ENCODE data around the gene TNFRSF4.

The TNFRSF4 gene

GRCh38 chr1:1164701-1165451 lies 49.1 kb downstream of the TNFRSF4 start:
- no peak for DNase-seq (ENCODE audit: low read depth)
- TF ChIP-seq, protein P1, sequence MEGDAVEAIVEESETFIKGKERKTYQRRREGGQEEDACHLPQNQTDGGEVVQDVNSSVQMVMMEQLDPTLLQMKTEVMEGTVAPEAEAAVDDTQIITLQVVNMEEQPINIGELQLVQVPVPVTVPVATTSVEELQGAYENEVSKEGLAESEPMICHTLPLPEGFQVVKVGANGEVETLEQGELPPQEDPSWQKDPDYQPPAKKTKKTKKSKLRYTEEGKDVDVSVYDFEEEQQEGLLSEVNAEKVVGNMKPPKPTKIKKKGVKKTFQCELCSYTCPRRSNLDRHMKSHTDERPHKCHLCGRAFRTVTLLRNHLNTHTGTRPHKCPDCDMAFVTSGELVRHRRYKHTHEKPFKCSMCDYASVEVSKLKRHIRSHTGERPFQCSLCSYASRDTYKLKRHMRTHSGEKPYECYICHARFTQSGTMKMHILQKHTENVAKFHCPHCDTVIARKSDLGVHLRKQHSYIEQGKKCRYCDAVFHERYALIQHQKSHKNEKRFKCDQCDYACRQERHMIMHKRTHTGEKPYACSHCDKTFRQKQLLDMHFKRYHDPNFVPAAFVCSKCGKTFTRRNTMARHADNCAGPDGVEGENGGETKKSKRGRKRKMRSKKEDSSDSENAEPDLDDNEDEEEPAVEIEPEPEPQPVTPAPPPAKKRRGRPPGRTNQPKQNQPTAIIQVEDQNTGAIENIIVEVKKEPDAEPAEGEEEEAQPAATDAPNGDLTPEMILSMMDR (IDR thresholded peaks at IDR 0.05; ENCODE audit: low read depth, low read length), result no peak
- TF ChIP-seq MYC (IDR thresholded peaks at IDR 0.05; ENCODE audit: low read depth, low read length) (no peak), MAX (IDR thresholded peaks at IDR 0.05; ENCODE audit: low read depth, low read length) (no peak), POLR2A (IDR thresholded peaks at IDR 0.05; ENCODE audit: extremely low read depth, insufficient read length) (no peak)
- H3K4me3 ChIP-seq (ENCODE audit: low read depth, low read length), result no peak overlapping the region

DNA sequence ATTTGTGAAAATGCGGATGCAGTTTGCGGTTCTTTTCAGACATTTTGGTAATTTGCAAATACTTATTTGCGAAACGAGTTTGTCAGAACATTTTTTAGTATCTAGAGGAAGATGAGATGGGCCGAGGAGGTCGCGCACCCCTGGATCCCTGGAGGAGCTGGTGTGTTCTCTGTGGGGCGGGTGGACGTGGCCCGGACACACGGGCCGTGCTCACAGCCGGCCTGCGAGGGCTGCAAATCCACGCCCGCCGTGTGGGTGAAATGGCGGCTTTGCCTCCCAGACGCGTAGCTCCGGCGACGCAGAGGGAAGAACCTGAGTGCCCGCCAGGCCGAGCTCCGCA lies 49.6 kb downstream of the TNFRSF4 start:
- TF ChIP-seq POLR2A (IDR thresholded peaks at IDR 0.05; ENCODE audit: extremely low read depth, insufficient read length) (no peak), MYC (IDR thresholded peaks at IDR 0.05; ENCODE audit: low read depth, low read length) (no peak), MAX (IDR thresholded peaks at IDR 0.05; ENCODE audit: low read depth, low read length) (no peak)
- TF ChIP-seq, protein P1 (IDR thresholded peaks at IDR 0.05; ENCODE audit: low read depth, low read length), result no peak
- DNase-seq (ENCODE audit: low read depth), result no peak
- H3K4me3 ChIP-seq (ENCODE audit: low read depth, low read length), result no peak overlapping the region

- no peak overlapping the region for H3K4me3 ChIP-seq (ENCODE audit: low read depth, low read length)
- no peak for TF ChIP-seq POLR2A (IDR thresholded peaks at IDR 0.05; ENCODE audit: extremely low read depth, insufficient read length)
- no peak for TF ChIP-seq MAX (IDR thresholded peaks at IDR 0.05; ENCODE audit: low read depth, low read length)
- no peak for TF ChIP-seq MYC (IDR thresholded peaks at IDR 0.05; ENCODE audit: low read depth, low read length)
- TF ChIP-seq, protein P1 (IDR thresholded peaks at IDR 0.05; ENCODE audit: low read depth, low read length), result no peak
- DNase-seq (ENCODE audit: low read depth), result no peak
These were observed 50.3 kb downstream of the TNFRSF4 start for GRCh38 chr1:1163538-1164070.

- no peak for DNase-seq (ENCODE audit: low read depth)
- no peak overlapping the region for H3K4me3 ChIP-seq (ENCODE audit: low read depth, low read length)
- TF ChIP-seq MYC (IDR thresholded peaks at IDR 0.05; ENCODE audit: low read depth, low read length) (no peak), MAX (IDR thresholded peaks at IDR 0.05; ENCODE audit: low read depth, low read length) (no peak), POLR2A (IDR thresholded peaks at IDR 0.05; ENCODE audit: extremely low read depth, insufficient read length) (no peak)
- TF ChIP-seq, protein P1 (IDR thresholded peaks at IDR 0.05; ENCODE audit: low read depth, low read length), result no peak
These were observed 51.1 kb downstream of the TNFRSF4 start for GRCh38 chr1:1162597-1163537.

DNA sequence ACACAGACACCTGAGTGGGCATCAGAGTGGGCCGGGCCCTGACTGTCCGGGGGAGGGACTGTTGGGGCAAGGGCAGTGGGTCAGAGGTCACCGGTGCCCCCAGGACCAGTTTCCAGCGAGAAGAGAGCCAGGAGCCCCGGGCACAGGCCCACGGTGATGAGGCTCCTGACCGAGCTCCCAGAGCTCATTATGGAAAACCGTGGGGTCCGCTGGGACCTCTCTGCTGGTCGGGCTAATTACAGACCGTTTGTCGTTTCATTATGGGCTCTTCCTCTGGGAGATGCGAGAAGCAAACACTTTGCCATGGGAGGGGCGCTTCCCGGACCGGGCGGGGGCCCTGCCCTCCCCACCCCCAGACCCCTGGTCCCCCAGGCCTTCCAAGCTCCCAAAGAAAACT lies 52.3 kb downstream of the TNFRSF4 start:
- no peak for DNase-seq (ENCODE audit: low read depth)
- H3K4me3 ChIP-seq (ENCODE audit: low read depth, low read length), result no peak overlapping the region
- TF ChIP-seq, protein P1 (IDR thresholded peaks at IDR 0.05; ENCODE audit: low read depth, low read length), result no peak
- TF ChIP-seq MAX (IDR thresholded peaks at IDR 0.05; ENCODE audit: low read depth, low read length) (no peak), MYC (IDR thresholded peaks at IDR 0.05; ENCODE audit: low read depth, low read length) (no peak), POLR2A (IDR thresholded peaks at IDR 0.05; ENCODE audit: extremely low read depth, insufficient read length) (no peak)

Measured in NB4 (cell line).